Common myeloid progenitor, CD34-positive (primary cell): Measurements from ENCODE around the gene NDUFS2.

ENCODE experiments used
- CTCF ChIA-PET: fragments of 350-600 bp; sonication (Branson Sonifier 250); formaldehyde crosslinking; loops from one replicate; lab custom pipeline; 2021; ENCODE audit warnings: antibody characterized with exemption; lab: Charles Lee
- POLR2A ChIA-PET: fragments of 350-600 bp; sonication (Branson Sonifier 250); formaldehyde crosslinking; loops from one replicate; lab custom pipeline; 2021; ENCODE audit warnings: antibody characterized with exemption; lab: Charles Lee
- DNase-seq, 3 donors: peaks; one replicate each; pipeline versions ENCODE4 v3.0.0 to v3.0.0-alpha.2; 2013
- H3K27ac ChIP-seq, 2 experiments: 1 replicate in 1 of 2; 2 replicates in 1 of 2; pipeline ENCODE4 v1.7.0; 2013; ENCODE audit warnings: inconsistent platforms in 2 of 2, low read length in 2 of 2, mild to moderate bottlenecking in 2 of 2, low read depth in 1 of 2, moderate library complexity in 1 of 2; ENCODE audit not compliant: severe bottlenecking in 2 of 2, insufficient read depth in 1 of 2, poor library complexity in 1 of 2
- H3K27me3 ChIP-seq, 5 experiments: replicated peaks in 2 of 5; 1 replicate in 3 of 5; 2 replicates in 2 of 5; pipeline versions ENCODE4 v1.6.1 to v1.7.0; 2013; ENCODE audit warnings: low read length in 4 of 5, mild to moderate bottlenecking in 2 of 5, moderate library complexity in 2 of 5, inconsistent platforms in 1 of 5; ENCODE audit not compliant: insufficient read depth in 5 of 5, control insufficient read depth in 4 of 5
- H3K36me3 ChIP-seq, 4 experiments: 1 replicate in 2 of 4; 2 replicates in 2 of 4; pipeline versions ENCODE4 v1.6.1 to v1.7.0; 2013; ENCODE audit warnings: low read length in 3 of 4, control low read depth in 1 of 4, mild to moderate bottlenecking in 1 of 4; ENCODE audit not compliant: control insufficient read depth in 4 of 4, insufficient read depth in 4 of 4
- H3K4me1 ChIP-seq, 4 experiments: 1 replicate in 3 of 4; 2 replicates in 1 of 4; pipeline versions ENCODE4 v1.6.1 to v1.7.1; 2013; ENCODE audit warnings: low read length in 3 of 4, mild to moderate bottlenecking in 3 of 4, control low read depth in 1 of 4, inconsistent platforms in 1 of 4, moderate library complexity in 1 of 4; ENCODE audit not compliant: control insufficient read depth in 4 of 4, insufficient read depth in 4 of 4; ENCODE audit errors: control extremely low read depth in 1 of 4
- H3K4me3 ChIP-seq, 7 experiments: 1 replicate in 4 of 7; 2 replicates in 3 of 7; pipeline versions ENCODE4 v1.5.1 to v1.7.0; 2013; ENCODE audit warnings: mild to moderate bottlenecking in 7 of 7, low read length in 6 of 7, moderate library complexity in 6 of 7, inconsistent platforms in 2 of 7, low read depth in 2 of 7, control low read depth in 1 of 7; ENCODE audit not compliant: insufficient read depth in 4 of 7, control insufficient read depth in 1 of 7; ENCODE audit errors: extremely low read depth in 1 of 7
- H3K9me3 ChIP-seq, 5 experiments: 1 replicate in 4 of 5; 2 replicates in 1 of 5; pipeline versions ENCODE4 v1.6.1 to v1.7.1; 2013; ENCODE audit warnings: low read length in 4 of 5, mild to moderate bottlenecking in 2 of 5, inconsistent platforms in 1 of 5, low read depth in 1 of 5, moderate library complexity in 1 of 5; ENCODE audit not compliant: control insufficient read depth in 4 of 5, insufficient read depth in 2 of 5; ENCODE audit errors: control extremely low read depth in 1 of 5
- WGBS: methylation state at CpG from one replicate; pipeline ENCODE4 v1.1.5; 2013; ENCODE audit not compliant: insufficient coverage; 5-methylcytosine and 5-hydroxymethylcytosine counted together

Gene NDUFS2

GRCh38 chr1:161215076-161215475 is 12.9 kb downstream of the NDUFS2 start, which contains the start of gene FCER1G:
TSS of gene FCER1G (plus strand) at chr1:161215295. CDS start at chr1:161215322, 27 bp downstream.
- Histone ChIP-seq H3K4me3 (peak within 1 kb of the TSS in 6 of 7 experiments; percentile 33 to 69 (median 58)), H3K9me3 (no peaks in the 10 kb centered on the region), H3K27ac (peak within 1 kb of the TSS in 1 of 2 experiments; percentile 30), H3K27me3 (no peaks in the 10 kb centered on the region), H3K36me3 (peaks cover 11 to 50% (median 35%) of the 10 kb centered on the region in 4 experiments), H3K4me1 (peaks cover 8 to 54% (median 31%) of the 10 kb centered on the region in 4 experiments)
- ChIA-PET POLR2A (interaction anchor here (0.5 kb wide), 1 partner anchor 15 kb away, joined by 4 read pairs; no protein-coding TSS in a partner anchor), CTCF (interaction anchor here (0.6 to 16.6 kb wide), 7 partner anchors 8 to 94 kb away, joined by 3 to 316 read pairs (median 4); partner anchors contain the start of genes NDUFS2 and TOMM40L)
- peak in 2 of 3 donors; percentile 45 to 56 for DNase-seq
- 5% methylated on average over 4 of the region's 10 CpGs for WGBS

DNA sequence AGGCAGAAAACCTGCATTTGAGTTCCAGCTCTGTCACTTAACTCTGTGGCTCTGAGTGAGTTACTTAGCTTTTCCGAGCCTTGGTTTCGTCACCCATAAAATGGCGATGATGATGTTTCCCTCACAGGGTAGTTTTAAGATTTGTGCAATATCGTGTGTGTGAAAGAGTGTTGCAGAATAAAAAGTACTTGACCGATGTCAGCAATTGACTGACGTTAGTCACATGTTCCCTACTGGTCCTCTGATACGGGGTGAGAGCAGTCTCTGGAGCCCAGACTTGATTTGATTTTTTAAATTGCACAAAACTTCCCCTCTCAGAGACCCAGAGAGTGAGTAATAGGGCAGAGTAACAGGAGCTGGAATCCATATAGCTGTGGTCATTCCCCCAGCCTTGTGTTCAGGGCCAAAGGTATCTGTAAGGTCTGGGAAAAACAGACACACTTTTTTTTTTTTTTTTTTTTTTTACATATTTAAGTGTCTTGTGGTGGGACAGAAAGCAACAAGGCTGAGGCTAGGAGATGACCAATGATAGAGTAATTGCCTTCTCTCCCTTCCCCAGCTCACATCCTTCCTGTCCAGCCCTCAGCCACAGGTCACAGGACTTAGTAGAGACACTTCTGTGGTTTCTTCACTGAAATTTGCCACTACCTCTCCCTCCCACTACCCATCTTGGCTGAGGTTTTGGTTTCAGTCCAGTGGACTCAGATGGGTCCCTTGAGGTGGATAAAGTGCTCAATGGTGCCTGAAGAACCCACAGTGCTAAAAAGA is 15.0 kb downstream of the NDUFS2 start:
- CTCF ChIA-PET: interaction anchor here (0.9 to 16.6 kb wide), 9 partner anchors 8 to 171 kb away, joined by 3 to 316 read pairs (median 4); partner anchors contain the start of genes NDUFS2 and TOMM40L
- POLR2A ChIA-PET: interaction anchor here (0.6 to 0.8 kb wide), 2 partner anchors 15 to 145 kb away, joined by 3 to 4 read pairs; partner anchors contain the start of gene NDUFS2
- Histone ChIP-seq H3K27me3 (no peaks in the 10 kb centered on the region), H3K4me3 (peak overlapping the region in 2 of 7 experiments; percentile 4 to 58), H3K36me3 (peaks cover 0 to 32% (median 18%) of the 10 kb centered on the region in 4 experiments), H3K27ac (no peak overlapping the region), H3K4me1 (peaks cover 8 to 48% (median 30%) of the 10 kb centered on the region in 4 experiments), H3K9me3 (no peaks in the 10 kb centered on the region)
- peak in 2 of 3 donors; percentile 27 to 36 for DNase-seq
- 85% methylated on average over 4 of the region's 7 CpGs for WGBS

DNA sequence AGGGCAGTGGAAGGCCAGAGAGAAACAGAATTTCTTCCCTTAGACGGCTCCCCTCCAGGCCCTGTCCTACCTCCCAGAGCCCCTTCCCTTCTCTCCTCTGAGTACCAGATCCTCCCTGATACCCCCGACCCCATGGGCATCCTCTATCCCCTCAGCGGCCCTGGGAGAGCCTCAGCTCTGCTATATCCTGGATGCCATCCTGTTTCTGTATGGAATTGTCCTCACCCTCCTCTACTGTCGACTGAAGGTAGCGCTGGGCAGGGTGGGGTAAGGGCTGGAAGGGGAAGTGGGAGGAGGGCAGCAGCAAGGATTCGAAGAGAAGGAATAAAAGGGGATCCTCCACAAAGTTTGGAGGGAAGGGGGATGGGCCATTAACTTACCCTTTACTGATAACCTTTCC is 15.7 kb downstream of the NDUFS2 start:
- Histone ChIP-seq H3K36me3 (peaks cover 0 to 29% (median 15%) of the 10 kb centered on the region in 4 experiments), H3K4me1 (peaks cover 8 to 48% (median 30%) of the 10 kb centered on the region in 4 experiments), H3K4me3 (peak overlapping the region in 1 of 7 experiments; percentile 52), H3K9me3 (no peaks in the 10 kb centered on the region), H3K27ac (no peak overlapping the region), H3K27me3 (no peaks in the 10 kb centered on the region)
- DNase-seq: no peak
- POLR2A ChIA-PET: no interaction called here
- 85% methylated on average over 3 of the region's 6 CpGs for WGBS
- CTCF ChIA-PET: interaction anchor here (0.9 to 16.6 kb wide), 7 partner anchors 10 to 170 kb away, joined by 3 to 316 read pairs (median 4); partner anchors contain the start of gene NDUFS2

- Histone ChIP-seq H3K9me3 (no peaks in the 10 kb centered on the region), H3K36me3 (peaks cover 0 to 23% (median 9%) of the 10 kb centered on the region in 4 experiments), H3K4me3 (no peak overlapping the region), H3K4me1 (peaks cover 8 to 48% (median 30%) of the 10 kb centered on the region in 4 experiments), H3K27me3 (no peaks in the 10 kb centered on the region), H3K27ac (no peak overlapping the region)
- POLR2A ChIA-PET: interaction anchor here (1.6 kb wide), 1 partner anchor 10 kb away, joined by 4 read pairs; no protein-coding TSS in a partner anchor
- WGBS: 91% methylated on average over 6 of the region's 8 CpGs
- CTCF ChIA-PET: interaction anchor here (1.0 to 16.6 kb wide), 10 partner anchors 9 to 164 kb away, joined by 3 to 316 read pairs (median 4); partner anchors contain the start of genes CFAP126 and NDUFS2
- DNase-seq: no peak
These were observed 16.3 kb downstream of the NDUFS2 start for GRCh38 chr1:161218301-161219077.

- H3K9me3 ChIP-seq: no peaks in the 10 kb centered on the region
- DNase-seq: no peak
- H3K36me3 ChIP-seq: peaks cover 0 to 16% (median 1%) of the 10 kb centered on the region in 4 experiments
- no peak overlapping the region for H3K27ac ChIP-seq
- H3K27me3 ChIP-seq: no peaks in the 10 kb centered on the region
- ChIA-PET POLR2A (interaction anchor here (1.6 kb wide), 1 partner anchor 9 kb away, joined by 4 read pairs; no protein-coding TSS in a partner anchor), CTCF (interaction anchor here (0.9 to 16.6 kb wide), 11 partner anchors 9 to 163 kb away, joined by 3 to 316 read pairs (median 4); partner anchors contain the start of genes CFAP126 and NDUFS2)
- H3K4me1 ChIP-seq: peaks cover 6 to 42% (median 29%) of the 10 kb centered on the region in 4 experiments
- 100% methylated on average over 5 of the region's 5 CpGs for WGBS
- no peak overlapping the region for H3K4me3 ChIP-seq
These were observed 17.1 kb downstream of the NDUFS2 start for GRCh38 chr1:161219078-161219892.

GRCh38 chr1:161220002-161220401 is 17.8 kb downstream of the NDUFS2 start:
- H3K9me3 ChIP-seq: no peaks in the 10 kb centered on the region
- DNase-seq: no peak
- H3K36me3 ChIP-seq: peaks cover 0 to 14% (median 0%) of the 10 kb centered on the region in 4 experiments
- CTCF ChIA-PET: interaction anchor here (1.0 to 16.6 kb wide), 9 partner anchors 8 to 155 kb away, joined by 3 to 316 read pairs (median 4); partner anchors contain the start of genes CFAP126 and NDUFS2
- POLR2A ChIA-PET: interaction anchor here (1.6 kb wide), 1 partner anchor 8 kb away, joined by 4 read pairs; no protein-coding TSS in a partner anchor
- H3K27me3 ChIP-seq: no peaks in the 10 kb centered on the region
- WGBS: 90% methylated on average over 3 of the region's 5 CpGs
- H3K4me1 ChIP-seq: peaks cover 6 to 37% (median 25%) of the 10 kb centered on the region in 4 experiments
- no peak overlapping the region for H3K27ac ChIP-seq
- H3K4me3 ChIP-seq: no peak overlapping the region
